IPS DF 4.7 (cell line): ENCODE data around the gene SH3D19.

Experiments used
- DNase-seq: peaks from one replicate; pipeline ENCODE4 v3.0.0-alpha.2; 2013; ENCODE audit warnings: low spot score; ENCODE audit errors: extremely low read depth

The SH3D19 gene

DNA sequence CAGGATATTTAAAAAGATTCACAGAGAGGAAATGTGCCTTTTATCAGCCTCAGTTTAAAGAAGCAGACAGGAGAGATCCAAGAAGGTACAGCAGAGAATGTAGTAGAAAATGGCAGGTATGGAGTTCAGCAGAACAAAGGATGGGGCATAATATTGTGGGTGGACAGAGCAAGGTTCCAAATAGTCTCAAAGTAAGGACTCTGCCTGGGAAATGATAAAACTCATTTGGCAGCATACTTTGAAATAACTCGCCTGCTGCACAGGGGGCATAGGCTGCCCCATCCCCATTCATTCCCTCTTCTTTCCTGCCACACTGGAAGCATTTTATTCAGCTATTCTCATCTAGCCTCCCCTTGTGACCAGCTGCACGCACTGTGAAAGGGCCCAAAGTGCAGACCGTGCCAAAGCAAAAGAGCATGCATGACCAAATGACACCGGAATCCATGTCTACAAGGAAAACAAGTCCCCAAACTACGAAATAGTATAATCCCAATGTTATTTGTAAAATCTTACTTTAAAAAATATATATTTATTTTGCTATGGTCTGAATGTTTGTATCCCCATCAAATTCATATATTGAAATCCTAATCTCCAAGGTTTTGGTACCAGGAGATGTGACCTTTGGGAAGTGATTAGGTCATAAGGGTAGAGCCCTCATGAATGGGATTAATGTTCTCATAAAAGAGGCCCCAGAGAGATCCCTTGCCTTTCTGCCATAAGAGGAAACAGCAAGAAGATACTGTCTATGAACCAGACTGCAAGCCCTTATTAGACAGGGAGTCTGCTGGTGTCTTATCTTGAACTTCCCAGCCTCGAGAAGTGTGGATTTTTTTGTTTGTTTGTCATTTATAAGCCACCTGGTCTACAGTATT is 125.8 kb downstream of the SH3D19 start:
- DNase-seq, result no peak

DNA sequence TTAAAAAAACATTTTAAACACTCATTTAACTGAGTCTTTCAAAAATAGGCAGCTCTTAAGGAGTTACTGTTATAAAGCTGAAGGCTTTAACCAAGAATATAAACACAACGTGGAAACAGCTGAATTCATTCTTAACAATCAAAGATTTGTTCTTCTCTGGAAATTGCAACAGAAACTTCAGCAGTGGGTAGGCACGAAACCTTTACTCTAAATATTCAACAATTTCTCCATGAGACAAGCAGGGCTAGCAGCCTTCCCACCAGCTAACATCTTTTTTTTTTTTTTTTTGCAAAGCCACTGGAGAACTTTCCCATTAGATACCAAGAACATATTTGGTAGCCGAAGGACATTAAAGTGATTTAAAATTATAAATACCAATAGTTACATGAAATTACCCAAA is 126.7 kb downstream of the SH3D19 start:
- DNase-seq, result no peak

DNA sequence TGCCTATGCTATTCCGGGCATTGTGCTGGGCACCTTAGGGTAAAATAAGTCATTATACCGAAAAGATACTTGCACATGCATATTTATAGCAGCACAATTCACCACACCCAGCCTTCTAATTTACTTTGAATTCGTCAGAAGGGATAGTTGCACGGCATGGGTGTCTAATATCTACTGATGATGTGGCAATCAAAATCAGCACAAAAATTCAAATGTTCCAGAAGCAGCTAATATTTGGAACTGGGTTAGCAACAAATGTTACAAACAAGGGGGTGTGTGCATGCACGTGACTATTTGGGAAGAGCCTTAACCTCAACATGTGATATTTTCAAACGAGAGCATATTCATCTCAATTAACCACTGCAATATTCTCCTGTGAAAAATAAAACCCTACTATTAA is 128.2 kb downstream of the SH3D19 start:
- DNase-seq, result no peak

DNA sequence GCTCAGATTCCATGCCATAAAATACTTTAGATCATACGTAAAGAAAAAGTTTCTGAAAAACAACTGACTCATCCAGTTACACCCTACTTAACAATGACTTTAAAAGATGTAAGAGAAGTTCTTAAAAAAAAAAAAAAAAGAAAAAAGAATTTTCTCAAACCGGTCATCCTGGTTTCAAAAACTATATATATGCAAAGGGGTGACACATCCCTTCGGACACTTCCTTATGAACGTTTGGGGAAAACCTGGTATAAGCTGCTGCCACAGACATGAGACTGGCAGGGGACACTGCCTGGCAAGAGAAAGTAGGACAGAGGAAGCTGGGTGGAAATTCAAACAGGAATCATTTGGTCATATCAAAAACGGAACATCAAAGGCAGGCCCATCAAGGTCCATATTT is 129.6 kb downstream of the SH3D19 start:
- DNase-seq, result no peak

DNA sequence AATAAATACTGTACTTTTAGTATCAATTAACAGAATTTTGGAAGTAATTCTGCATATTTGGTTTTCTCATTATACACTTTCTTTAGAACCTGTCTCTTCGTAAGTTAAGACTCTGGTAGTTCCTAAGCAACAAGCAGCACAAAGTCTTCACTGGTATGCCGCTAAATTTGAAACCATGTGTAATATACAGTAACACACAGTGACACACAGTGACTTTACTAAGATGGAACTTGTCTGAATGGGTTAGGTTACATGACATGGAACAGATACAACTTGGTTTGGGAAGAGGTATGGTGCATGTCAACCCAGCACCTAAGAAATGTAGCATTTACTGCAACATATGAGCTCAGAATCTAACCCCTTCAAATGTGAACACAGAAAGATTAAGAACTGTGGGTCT is 132.0 kb downstream of the SH3D19 start:
- DNase-seq, result no peak

DNA sequence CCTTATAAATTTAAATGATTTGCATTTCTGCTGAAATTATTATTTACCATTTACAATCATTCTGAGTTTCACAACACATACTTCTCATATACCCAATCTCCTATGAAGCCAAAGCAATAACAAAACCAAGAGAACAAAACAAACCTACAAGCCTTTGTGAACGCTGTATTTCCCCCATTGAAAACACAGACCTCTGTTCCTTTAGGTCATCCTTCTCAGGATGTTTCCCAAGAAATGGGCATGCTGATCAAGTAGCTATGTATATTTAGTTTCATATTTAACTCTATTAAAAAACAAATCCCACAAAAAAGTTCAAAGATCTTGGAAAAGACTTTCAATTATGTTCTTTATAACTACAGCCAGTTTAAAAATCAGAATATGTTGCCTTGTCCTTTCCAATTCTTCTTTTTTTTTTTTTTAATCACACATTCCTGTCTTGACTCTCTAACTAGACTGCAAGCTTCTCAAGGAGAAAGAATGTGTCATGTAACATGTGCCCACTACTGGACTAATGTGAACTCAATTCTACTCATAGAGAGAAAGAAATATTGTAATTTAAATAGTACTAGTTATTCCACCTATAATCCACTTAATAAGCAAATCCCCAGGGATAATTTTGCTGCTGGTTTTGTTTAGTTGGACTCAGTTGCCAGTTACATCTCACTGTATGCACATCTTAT is 132.7 kb downstream of the SH3D19 start:
- DNase-seq, result no peak

DNA sequence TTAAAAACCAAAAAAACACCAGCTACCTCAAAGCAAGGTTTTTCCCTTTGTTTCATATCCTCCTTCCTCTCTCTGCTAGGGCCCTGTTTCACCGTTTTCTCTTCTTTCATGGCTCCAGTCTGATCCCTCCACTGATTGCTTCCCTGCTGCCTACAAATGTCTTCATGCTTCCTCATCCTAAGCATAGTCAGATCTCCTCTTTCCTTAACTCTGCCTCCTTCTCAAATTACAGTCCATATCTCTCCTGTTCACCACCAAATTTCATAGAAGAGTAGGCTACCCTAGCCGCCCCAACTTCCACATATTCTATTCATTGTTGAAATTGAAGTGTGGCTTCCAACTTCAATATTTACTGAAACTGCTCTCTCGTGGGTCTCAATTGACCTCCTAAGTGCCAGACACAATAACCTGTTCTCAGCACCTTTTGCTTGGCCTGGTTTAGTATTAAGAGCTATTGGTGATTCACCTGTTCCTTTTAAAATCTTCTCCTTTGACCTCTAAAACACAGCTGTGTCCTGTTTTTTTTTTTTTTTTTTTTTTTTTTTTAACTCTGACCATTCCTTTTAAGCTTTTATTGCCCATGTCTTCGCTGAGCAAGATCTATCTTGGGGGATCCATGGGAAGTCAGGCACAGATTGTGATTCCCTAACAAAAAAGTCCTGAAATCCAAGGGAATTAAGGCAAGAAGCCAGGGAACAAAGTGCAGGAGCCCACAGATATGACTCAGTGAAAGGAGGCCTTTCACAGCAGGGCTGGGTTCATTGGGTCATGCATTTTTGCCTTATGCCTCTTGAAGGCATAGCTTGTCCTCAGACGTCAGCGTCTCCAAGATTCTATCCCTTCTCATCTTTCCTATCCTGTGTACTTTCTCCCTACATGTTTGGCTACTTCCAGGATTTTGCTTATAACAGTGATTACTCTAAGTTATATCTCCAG is 140.6 kb downstream of the SH3D19 start:
- no peak for DNase-seq

DNA sequence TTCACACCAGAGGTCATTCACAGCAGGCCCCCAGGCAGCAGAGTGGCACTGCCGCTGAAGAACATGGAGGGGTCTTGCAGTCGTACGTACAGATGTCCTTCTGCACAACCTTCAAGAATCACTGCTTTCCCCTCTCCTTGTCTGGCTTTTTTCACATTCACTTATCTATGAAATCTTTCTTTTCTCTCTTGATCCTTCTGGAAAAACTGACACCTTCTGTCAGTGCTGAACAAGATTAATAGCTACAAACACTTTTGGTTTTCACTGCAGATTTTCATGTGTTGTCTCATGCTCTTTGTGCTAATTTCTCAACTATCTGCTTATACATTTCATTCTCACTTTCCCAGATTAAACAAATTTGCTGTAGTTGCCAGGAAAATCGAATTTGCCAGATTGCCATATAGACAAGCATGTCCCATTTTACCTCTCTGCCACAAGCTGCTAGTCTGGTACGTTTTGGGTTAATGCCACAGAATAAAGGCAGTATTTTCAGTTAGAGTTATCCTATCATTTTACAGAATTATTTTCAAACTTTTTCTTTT is 142.9 kb downstream of the SH3D19 start:
- no peak for DNase-seq

DNA sequence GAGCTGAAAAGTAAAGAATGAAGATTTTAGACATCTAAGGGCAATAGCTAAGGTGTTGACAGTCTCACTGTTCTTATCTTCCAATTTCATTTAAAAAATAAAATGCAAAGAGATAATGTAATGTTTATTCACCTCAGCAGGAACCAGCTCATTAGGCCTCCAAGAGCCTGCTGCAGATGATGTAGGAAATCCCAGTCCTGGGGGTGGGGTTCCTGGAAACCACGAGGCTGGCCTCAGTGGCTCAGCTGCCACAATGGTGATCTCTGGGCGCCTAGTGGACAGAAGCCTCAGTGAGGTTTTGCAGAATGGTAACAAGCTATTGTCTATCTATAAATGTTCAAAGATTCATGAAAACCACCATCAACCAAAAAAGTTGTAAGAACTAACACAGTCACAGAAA is 148.7 kb downstream of the SH3D19 start:
- no peak for DNase-seq

DNA sequence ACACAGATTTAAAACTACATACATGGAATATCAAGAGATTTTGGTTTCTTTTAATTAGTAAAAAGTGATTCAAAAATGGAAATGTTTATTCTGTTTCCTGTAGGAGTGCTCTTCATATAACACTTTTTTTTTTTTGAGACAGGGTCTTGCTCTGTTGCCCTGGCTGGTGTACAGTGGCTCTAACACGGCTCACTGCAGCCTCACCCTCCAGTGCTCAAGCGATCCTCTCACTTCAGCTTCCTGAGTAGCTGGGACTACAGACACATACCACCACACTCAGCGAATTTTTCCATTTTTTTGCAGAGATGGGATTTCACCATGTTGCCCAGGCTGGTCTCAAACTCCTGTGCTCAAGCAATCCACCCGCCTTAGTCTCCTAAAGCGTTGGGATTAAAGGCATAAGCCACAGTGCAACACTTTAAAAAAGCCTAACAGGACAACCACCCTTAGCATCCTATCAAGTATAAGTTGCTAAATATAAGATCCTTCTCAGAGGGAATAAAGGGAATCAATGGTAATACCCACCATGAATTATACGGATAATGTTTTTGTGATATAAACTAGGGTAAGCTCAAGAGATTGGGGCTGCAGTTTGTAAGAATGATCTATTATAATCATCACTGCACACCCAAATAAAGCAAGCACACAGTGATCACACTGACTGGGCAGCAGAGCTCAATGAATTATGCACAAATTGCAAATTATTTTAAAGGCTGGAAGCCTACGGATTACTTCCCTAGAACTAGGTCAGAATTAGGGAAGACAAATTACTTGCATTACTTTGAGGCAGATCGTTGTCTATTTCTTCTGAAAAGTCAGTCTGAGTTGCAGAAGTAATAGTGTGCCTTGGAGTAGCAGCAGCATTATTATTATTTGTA is 149.4 kb downstream of the SH3D19 start:
- DNase-seq, result no peak

DNA sequence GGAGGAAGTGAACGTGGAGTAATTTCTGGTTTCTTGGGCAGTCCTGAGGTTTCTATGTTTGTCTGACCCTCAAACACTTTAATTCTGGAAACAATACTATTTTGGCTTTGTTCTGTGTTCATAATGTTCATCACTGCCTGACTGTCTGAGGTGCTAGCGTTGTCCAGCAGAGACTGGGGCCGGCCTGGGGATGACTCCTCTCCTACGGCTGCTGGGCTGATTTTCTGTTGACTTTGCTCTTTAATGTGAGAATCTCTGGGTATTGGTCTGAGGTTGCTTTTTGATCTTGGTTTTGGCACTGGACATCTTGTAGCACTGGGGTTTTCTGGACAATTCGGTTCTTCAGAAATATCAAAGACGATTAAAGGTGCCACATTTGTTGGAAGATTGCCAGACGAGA is 150.2 kb downstream of the SH3D19 start:
- DNase-seq, result no peak

DNA sequence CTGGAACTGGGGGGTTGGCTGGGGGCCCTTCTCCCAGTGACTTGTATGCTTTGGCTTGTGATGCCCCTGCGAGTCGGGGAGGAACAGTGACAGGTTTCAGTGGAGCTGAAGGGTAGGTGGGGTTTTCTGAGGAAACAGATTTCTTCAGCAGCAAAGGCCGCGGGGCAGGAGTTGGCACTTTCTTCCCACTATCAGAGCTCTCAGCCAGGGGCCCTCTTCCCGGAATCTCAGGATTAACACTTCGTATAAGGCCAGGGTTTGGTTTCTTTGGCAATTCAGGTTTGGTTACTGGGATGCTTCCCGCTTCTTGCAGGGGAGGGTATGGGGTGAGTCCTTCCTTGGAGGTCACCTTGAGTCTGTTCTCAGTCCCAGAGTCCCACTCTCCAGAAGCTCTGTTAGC is 150.6 kb downstream of the SH3D19 start:
- DNase-seq, result no peak

DNA sequence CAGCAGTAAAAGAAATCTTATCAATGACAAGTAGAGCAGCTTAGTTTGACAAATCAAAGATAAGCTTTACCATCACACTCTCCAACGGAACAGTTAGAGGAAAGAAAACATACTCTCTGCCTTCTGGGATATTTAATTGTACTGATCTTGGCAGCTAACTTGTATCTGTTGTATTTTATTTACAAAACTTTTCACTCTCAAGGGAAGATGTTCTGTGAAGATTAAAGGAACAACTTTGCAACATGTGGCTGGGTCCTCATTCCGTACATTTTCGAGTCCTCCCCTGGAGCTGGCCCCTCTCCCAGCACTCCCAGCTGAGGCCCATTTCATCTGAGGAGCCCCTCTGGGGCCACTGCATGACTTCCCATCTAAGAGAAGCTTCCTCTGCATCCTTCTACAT is 151.5 kb downstream of the SH3D19 start:
- DNase-seq, result no peak

DNA sequence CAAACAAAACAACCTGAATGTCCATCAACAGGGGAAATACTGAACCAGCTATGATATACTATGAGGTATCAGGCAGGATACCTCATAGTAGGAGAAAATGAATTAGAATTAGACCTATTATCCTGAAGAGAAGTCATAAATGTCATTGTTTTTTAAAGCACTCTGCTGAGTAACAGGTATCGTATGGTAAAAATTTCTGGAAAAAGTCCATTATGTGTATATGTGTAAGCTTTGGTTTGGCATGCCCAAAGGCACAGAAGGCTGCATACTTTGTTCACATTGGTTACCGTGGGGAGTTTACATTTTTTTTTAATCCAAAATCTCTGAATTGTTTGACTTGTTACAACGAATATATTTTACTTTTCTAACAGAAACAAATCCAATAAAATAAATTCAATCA is 155.5 kb downstream of the SH3D19 start:
- no peak for DNase-seq

DNA sequence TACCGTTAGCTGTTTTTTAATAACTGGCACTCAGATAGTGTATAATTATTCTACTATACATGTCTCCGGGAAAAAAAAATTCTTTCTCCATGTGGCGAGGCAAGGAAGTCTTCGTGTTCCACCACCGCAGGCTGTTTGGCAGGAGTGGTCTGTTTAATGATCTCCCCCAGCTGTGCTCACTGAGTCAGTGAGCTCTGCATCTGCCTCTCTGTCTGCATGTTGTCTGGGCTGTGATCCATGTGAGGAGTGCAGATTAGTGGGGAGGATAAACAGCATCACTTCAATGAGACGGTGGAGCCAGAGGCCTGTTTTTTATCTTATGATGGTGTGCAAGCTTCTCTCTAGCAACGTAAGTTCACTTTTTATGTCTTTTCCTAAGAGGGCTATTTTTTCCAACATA is 156.2 kb downstream of the SH3D19 start:
- no peak for DNase-seq

DNA sequence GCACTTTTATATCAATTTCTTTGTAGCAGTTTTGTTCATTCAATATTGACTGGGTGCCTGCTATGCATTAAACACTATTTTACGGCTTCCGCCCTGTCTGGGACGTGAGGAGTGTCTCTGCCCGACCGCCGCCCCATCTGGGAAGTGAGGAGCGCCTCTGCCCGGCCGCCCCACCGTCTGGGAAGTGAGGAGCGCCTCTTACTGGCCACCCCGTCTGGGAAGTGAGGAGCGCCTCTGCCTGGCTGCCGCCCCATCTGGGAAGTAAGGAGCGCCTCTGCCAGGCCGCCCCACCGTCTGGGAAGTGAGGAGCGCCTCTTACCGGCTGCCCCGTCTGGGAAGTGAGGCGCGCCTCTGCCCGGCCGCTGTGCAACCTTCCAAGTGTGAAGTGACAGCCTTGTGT is 157.8 kb downstream of the SH3D19 start:
- no peak for DNase-seq

DNA sequence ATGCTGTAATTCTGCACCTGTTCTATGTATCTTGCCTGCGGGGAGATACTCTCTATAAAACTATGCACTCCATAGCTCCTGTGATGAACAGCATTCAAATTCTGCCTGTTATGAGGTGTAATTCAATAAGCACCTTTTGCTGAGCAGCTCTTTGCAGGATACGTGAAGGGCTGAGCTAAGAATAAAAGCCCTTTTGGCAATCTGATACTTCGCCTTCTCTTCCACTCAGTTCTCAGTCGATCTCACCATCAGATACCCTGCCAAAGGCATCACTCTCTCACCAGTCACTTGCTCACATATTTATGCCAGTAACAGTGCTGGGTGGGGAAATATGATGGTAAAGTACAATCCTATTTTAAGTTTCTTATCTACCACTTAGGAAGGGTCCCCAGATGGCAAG is 158.8 kb downstream of the SH3D19 start:
- no peak for DNase-seq

DNA sequence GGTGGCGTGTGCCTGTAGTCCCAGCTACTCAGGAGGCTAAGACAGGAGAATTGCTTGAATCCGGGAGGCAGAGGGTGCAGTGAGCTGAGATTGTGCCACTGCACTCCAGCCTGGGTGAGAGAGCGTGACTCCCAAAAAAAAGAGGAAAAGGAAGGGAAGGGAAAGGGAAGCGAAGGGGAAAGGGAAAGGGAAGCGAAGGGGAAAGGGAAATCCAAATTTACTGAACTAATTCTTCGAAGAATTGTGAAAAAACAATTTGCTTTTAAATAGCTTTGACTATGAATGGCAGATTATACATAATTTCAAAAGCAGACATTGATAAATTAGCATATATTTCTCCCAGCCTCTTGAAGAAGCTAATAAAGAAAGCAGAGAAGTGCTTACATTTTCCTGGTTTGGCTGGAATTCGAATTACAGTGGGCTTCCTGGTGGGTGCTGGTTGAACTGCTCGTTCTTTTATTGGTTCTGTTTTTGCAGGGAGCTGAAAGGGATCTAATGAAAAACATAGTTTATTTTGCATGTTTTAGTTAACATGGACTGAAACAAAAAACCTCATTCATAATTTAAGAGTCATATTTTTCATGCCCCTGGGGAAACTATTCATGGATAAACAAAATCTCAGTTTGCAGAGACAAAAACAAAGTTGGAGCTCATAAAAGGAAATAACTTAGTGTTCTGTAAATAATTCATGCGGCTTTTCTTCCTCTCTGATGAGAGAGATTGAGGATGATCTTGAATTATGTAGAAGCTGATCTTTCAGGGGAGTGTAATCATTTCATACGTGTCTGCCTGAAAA is 160.0 kb downstream of the SH3D19 start:
- DNase-seq, result no peak

DNA sequence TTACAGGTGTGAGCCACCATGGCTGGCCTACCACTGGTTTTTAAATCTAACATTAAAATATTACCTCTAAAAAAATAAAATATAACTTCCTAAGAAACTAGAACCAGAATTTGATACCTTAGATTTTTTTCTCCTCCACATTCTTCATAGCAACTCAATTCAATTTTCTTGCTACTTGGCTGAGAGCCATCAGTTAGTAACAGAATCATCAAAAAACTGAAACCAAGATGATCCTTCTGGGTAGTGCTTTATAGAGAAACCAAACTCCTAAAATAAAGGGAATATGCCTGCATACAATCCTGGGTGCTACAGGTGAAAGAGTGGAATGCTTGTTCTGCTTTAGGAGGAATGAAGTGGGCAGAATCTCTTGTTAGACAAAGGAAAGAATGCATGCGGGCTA is 161.6 kb downstream of the SH3D19 start:
- DNase-seq, result no peak

DNA sequence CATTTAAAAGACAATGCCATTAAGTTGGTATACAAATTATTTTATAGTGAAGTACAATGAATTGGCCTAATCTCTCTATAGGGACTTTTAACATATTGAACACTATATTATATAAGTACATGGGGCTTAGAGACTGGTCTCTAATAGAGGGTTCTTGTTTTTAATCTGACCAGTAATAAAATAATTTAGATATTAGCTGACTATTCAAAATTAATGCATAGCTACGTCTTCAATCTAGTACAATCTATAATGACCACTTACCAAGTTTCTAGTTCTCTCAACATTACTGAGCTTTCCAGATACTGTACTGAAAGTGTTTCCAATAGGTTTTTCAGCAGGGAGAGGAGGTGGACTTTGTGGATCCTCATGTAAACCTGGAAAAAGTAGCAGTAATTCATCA is 166.4 kb downstream of the SH3D19 start:
- DNase-seq, result no peak
